ENCODE data around the gene GYG2. TPM values are rescaled to one million over a fixed set of nuclear protein-coding genes. Genes with fewer than 3 reads are reported as not detected.
A peak's percentile ranks its signal among the peaks of the same experiment; 100 is the strongest.
"Not testable (repeated sequence)": the region's sequence is repeated elsewhere in the genome, so short reads cannot be mapped to it uniquely, and the experiment has no call there.

Gene GYG2
- total and polyA plus RNA-seq, 8 donors, result 1.5 to 15.3 (median 13.9) TPM

DNA sequence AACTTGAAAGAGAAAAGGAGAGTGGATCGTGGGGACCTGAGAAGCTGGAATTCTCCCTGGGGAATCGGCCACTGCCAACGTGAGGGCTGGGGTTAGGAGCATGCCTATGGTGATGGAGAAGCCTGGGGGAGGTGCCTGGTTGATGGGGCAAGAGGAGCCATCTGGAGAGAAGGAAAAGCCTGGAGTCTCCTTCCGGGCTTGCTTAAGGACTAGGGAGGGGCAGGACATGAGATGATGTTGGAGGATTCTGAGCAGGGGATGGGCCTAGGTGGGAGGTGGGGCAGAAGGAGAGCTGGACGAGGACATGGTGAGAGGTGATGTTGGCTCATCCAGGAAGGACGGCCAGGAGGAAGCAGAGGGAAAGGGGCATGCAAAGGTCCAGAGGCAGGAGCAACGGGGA is 35.0 kb upstream of the GYG2 start:
- Histone ChIP-seq H3K27ac (no peak overlapping the region), H3K4me1 (no peaks in the 10 kb centered on the region), H3K4me3 (no peak overlapping the region), H3K36me3 (no peaks in the 10 kb centered on the region), H3K27me3 (no peaks in the 10 kb centered on the region), H3K9me3 (no peaks in the 10 kb centered on the region)
- ATAC-seq (no peak), DNase-seq (no peak)
- intact Hi-C loops (cut with DNase I), result no loop called here
- TF ChIP-seq, protein P1, sequence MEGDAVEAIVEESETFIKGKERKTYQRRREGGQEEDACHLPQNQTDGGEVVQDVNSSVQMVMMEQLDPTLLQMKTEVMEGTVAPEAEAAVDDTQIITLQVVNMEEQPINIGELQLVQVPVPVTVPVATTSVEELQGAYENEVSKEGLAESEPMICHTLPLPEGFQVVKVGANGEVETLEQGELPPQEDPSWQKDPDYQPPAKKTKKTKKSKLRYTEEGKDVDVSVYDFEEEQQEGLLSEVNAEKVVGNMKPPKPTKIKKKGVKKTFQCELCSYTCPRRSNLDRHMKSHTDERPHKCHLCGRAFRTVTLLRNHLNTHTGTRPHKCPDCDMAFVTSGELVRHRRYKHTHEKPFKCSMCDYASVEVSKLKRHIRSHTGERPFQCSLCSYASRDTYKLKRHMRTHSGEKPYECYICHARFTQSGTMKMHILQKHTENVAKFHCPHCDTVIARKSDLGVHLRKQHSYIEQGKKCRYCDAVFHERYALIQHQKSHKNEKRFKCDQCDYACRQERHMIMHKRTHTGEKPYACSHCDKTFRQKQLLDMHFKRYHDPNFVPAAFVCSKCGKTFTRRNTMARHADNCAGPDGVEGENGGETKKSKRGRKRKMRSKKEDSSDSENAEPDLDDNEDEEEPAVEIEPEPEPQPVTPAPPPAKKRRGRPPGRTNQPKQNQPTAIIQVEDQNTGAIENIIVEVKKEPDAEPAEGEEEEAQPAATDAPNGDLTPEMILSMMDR (IDR thresholded peaks at IDR 0.05), result no peak

DNA sequence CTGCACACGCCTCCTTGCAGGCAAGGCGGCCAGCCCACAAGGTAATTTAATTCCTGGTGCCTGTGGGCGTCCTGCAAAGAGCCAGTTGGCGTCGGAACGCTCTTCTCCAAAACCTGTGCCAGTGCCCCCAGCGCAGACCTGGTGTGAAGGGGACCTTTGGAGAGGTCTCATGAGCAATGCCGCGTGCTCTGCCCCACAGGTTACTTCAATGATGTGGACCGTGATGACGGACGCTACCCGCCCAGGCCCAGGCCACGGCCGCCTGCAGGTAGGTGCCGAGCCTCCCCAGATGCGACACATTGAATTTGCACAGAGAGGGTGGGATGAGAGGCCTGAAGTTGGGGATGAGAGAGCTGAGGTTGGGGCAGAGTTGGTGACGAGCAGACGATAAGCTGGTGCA is 34.4 kb upstream of the GYG2 start:
- ATAC-seq (no peak), DNase-seq (no peak)
- no peaks in the 10 kb centered on the region for H3K9me3 ChIP-seq
- H3K4me1 ChIP-seq, result no peaks in the 10 kb centered on the region
- H3K36me3 ChIP-seq, result no peaks in the 10 kb centered on the region
- no peak overlapping the region for H3K4me3 ChIP-seq
- H3K27ac ChIP-seq, result no peak overlapping the region
- TF ChIP-seq, protein P1 (IDR thresholded peaks at IDR 0.05), result no peak
- no peaks in the 10 kb centered on the region for H3K27me3 ChIP-seq
- intact Hi-C loops (cut with DNase I), result no loop called here

DNA sequence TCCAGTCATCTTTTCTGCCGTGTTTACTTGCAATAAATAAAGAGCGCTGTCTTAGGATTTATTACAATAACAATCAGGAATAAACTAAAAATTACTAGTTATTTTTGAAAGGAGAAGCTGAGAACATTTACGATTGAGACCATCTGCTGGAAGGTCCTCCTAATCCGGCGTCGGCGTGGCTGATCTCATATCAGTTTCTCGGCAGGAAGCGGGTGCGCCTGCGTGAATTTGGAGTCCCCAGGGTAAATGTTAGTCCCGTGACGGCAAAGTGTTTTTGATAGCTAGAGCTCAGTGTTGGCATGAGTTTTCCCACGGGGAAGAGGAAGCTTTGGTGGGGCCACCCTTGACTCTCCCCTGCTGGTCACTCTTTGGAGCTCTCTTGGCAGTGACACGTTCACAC is 31.9 kb upstream of the GYG2 start:
- DNase-seq; H3K9me3 ChIP-seq; intact Hi-C loops (cut with DNase I); H3K4me1 ChIP-seq; H3K27ac ChIP-seq; H3K27me3 ChIP-seq; H3K36me3 ChIP-seq; H3K4me3 ChIP-seq; ATAC-seq: not testable (repeated sequence)

DNA sequence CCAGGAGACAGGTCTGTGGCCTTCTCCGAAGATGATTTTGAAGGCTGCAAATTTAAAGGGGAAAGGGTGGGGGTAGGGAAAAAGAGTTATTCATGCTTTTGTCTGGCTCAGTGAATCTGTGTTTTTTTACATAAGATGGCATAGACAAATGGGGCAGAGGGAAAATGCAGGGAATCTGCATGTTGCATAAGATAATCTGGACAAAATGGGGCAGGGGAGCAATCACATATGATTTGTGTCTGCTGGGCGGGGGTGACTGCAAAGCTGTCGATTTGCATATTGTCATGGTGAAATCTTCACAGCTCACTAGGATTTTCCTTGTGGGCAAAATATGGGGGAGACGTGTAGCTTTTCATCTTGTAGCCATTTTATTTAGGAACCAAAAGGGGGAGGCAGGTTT is 29.4 kb upstream of the GYG2 start:
- Histone ChIP-seq H3K4me3 (no peak overlapping the region), H3K36me3 (no peaks in the 10 kb centered on the region), H3K4me1 (no peaks in the 10 kb centered on the region), H3K27me3 (no peaks in the 10 kb centered on the region), H3K27ac (no peak overlapping the region), H3K9me3 (no peaks in the 10 kb centered on the region)
- TF ChIP-seq, protein P1 (IDR thresholded peaks at IDR 0.05), result no peak
- DNase-seq, result no peak
- intact Hi-C loops (cut with DNase I), result no loop called here
- no peak for ATAC-seq

DNA sequence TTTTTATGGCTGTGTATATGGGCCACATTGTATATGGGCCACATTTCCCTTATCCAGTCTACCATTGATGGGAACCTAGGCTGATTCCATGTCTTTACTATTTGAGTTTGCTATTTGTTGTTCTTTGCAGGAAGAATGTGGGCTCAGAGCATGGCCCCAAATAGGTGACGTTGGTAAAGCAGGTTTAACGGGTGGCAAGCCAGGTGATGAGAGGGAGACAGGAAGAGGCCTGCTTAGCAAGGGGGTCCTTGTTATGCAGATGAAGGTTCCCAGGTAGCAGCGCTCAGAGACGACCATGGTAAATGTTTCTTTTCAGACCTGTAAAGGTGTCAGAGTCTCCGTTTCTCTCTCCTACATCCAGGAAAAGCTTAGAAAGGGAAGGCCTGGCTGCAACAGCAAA is 28.8 kb upstream of the GYG2 start:
- H3K27me3 ChIP-seq; intact Hi-C loops (cut with DNase I); ATAC-seq; H3K27ac ChIP-seq; H3K4me3 ChIP-seq; DNase-seq; H3K9me3 ChIP-seq; H3K4me1 ChIP-seq; H3K36me3 ChIP-seq: not testable (repeated sequence)

DNA sequence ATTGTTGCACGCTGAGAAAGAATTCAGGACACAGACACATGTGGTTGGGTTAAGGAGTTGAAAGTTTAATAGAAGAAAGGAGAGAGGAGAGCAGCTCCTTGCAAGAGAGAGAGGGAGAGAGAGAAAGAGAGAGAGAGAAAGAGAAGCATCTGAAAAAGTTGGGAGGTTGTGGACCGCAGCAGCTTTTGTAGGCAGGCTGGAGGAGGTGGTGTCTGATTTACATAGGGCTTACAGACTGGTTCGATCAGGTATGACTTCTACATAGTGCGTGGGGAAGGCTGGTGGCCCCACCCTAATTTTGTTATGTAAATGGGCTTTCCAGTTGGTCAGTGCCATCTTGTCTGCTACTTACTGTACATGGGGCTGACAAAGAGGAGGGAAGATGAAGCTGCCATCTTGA is 27.5 kb upstream of the GYG2 start:
- Histone ChIP-seq H3K9me3 (no peaks in the 10 kb centered on the region), H3K27ac (no peak overlapping the region), H3K4me3 (no peak overlapping the region), H3K4me1 (no peaks in the 10 kb centered on the region), H3K27me3 (no peaks in the 10 kb centered on the region), H3K36me3 (no peaks in the 10 kb centered on the region)
- TF ChIP-seq, protein P1 (IDR thresholded peaks at IDR 0.05), result no peak
- intact Hi-C loops (cut with DNase I), result no loop called here
- no peak for ATAC-seq
- DNase-seq, result no peak

DNA sequence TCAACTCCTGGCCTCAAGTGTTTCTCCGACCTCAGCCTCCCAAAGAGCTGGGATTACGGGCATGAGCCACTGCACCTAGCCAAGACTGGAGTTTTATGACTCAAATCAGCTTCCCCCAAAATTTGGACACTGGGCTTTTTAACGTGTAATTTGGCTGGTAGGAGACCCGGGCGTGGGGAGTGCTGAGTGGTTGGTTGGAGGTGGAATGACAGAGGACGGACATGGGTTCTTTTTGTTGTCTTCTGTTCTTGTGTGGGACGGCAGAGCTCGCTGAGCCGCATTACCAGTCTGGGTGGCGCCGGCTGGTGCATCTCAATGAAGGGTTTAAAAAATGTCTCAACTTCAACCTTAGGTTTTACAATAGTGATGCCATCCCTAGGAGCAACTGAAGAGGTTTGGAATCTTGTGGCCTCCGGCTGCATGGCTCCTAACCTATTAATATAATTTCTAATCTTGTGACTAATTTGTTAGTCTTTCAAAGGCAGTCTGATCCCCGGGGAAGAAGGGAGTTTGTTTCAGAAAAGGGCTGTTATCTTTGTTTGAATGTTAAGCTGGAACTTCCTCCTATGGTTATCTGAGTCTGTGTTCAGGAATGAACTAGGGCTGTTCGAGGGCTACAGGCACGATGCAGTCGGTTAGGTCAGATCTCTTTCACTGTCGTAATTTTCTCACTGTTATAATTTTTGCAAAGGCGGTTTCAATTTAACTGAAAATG is 26.2 kb upstream of the GYG2 start:
- H3K4me1 ChIP-seq; H3K36me3 ChIP-seq; H3K4me3 ChIP-seq; H3K9me3 ChIP-seq; H3K27me3 ChIP-seq; ATAC-seq; intact Hi-C loops (cut with DNase I); H3K27ac ChIP-seq; DNase-seq: not testable (repeated sequence)

DNA sequence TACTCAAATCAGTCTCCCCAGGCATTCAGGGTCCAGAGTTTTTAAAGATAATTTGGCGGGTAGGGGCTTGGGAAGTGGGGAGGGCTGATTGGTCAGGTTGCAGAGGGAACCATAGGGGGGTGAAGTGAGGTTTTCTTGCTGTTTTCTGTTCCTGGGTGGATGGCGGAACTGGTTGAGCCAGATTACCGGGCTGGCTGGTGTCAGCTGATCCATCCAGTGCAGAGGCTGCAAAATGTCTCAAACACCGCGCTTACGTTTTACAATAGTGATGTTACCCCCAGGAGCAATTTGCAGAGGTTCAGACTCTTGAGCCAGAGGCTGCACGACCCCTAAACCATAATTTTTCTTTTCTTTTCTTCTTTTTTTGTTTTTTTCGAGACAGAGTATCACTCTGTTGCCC is 25.2 kb upstream of the GYG2 start:
- DNase-seq; H3K27me3 ChIP-seq; H3K9me3 ChIP-seq; intact Hi-C loops (cut with DNase I); H3K36me3 ChIP-seq; H3K4me3 ChIP-seq; H3K27ac ChIP-seq; H3K4me1 ChIP-seq: not testable (repeated sequence)
- ATAC-seq, result peak; percentile 31

DNA sequence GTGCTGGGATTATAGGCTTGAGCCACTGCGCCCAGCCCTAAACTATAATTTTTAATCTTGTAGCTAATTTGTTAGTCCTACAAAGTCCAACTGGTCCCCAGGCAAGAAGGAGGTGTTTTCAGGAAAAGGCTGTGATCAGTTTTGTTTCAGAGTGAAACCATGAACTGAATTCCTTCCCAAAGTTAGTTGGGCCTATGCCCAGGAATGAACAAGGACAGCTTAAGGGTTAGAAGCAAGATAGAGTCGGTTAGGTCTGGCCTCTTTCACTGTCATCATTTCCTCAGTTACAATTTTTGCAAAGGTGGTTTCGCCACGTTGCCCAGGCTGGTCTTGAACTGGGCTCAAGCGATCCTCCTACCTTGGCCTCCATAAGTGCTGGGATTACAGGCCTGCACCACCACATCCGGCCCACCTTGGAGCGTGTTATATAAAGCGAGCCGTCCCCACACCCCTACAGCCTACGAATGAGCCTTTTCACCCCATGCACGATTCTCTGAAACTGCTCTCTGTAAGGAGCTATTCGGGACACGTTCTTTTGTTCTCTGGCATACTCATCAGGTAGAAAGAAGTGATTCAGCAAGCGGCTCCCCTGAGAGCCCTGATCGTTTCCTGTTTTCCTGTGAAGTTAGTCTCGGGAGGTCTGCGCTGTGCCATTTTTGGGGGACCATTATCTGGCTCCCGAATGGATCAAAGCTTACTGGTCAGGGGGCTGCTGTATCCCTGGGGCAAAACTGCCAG is 24.5 kb upstream of the GYG2 start:
- not testable (repeated sequence) for ATAC-seq

More for the DNA sequence above, 24.5 kb upstream of the GYG2 start:
- H3K27ac ChIP-seq; intact Hi-C loops (cut with DNase I); H3K9me3 ChIP-seq; H3K4me1 ChIP-seq; H3K27me3 ChIP-seq; H3K4me3 ChIP-seq; H3K36me3 ChIP-seq; DNase-seq: not testable (repeated sequence)

All from left lung (tissue), 10 donors.